HEK293 (cell line): ENCODE results near the gene TSHZ2.

ENCODE experiments used
- CTCF ChIA-PET: fragments of 350-600 bp; formaldehyde crosslinking; extraction: SDS; loops from one replicate; lab custom pipeline; 2021; ENCODE audit warnings: antibody characterized with exemption; lab: Yijun Ruan, JAX
- POLR2A ChIA-PET: fragments of 300-600 bp; formaldehyde crosslinking; extraction: SDS; loops from one replicate; lab custom pipeline; 2020; ENCODE audit warnings: antibody characterized with exemption, inconsistent platforms; lab: Yijun Ruan, JAX
- H3K27ac ChIP-seq: fragments of 200-500 bp; sonication (Bioruptor generic); 2 replicates; pipeline ENCODE4 v1.5.1; 2014; ENCODE audit warnings: low read depth, low read length, control low read depth, inconsistent platforms; ENCODE audit errors: extremely low read depth
- H3K36me3 ChIP-seq, 2 experiments: fragments of 200-500 bp in 1 of 2; sonication (Bioruptor generic) in 1 of 2; 1 replicate in 1 of 2; 2 replicates in 1 of 2; pipeline ENCODE4 v1.5.1; 2014 to 2017; ENCODE audit warnings: inconsistent platforms in 2 of 2, low read length in 2 of 2; ENCODE audit not compliant: control insufficient read depth in 2 of 2, insufficient read depth in 1 of 2
- H3K4me1 ChIP-seq: fragments of 200-500 bp; sonication (Bioruptor generic); 2 replicates; pipeline ENCODE4 v1.5.1; 2014; ENCODE audit warnings: mild to moderate bottlenecking, low read length, inconsistent platforms; ENCODE audit not compliant: control insufficient read depth, insufficient read depth
- H3K4me3 ChIP-seq: 2 replicates; pipeline ENCODE4 v1.5.1; 2011; ENCODE audit warnings: low read depth, mild to moderate bottlenecking, control low read depth, low read length, moderate library complexity
- H3K9me3 ChIP-seq: fragments of 200-500 bp; sonication (Bioruptor generic); 2 replicates; pipeline ENCODE4 v1.5.1; 2014; ENCODE audit warnings: low read depth, low read length, inconsistent platforms; ENCODE audit not compliant: control insufficient read depth, insufficient read depth
- BCL11A ChIP-seq: fragments of 450-650 bp; formaldehyde crosslinking; IDR thresholded peaks from 2 replicates; pipeline ENCODE4 v1.5.1; 2016; ENCODE audit warnings: low read depth, missing biosample characterization, missing genetic modification characterization
- GFI1B ChIP-seq: fragments of 450-650 bp; formaldehyde crosslinking; IDR thresholded peaks from 2 replicates; pipeline ENCODE4 v1.5.1; 2016; ENCODE audit warnings: missing biosample characterization, missing genetic modification characterization
- HOXA7 ChIP-seq: sonication (generic); formaldehyde crosslinking; IDR thresholded peaks from 2 replicates; pipeline ENCODE4 v1.8.1; 2022; ENCODE audit warnings: missing genetic modification reagents, borderline replicate concordance
- SP3 ChIP-seq: fragments of 450-650 bp; formaldehyde crosslinking; IDR thresholded peaks from 2 replicates; pipeline ENCODE4 v1.5.1; 2016; ENCODE audit warnings: missing biosample characterization, missing genetic modification characterization
- SP7 ChIP-seq: fragments of 450-650 bp; formaldehyde crosslinking; IDR thresholded peaks from 2 replicates; pipeline ENCODE4 v1.5.1; 2016; ENCODE audit warnings: missing biosample characterization, missing genetic modification characterization
- ZFHX2 ChIP-seq: fragments of 450-650 bp; formaldehyde crosslinking; conservative IDR thresholded peaks from 2 replicates; pipeline ENCODE4 v1.5.1; 2016; ENCODE audit warnings: missing biosample characterization, missing genetic modification characterization
- ZNF133 ChIP-seq: fragments of 450-650 bp; formaldehyde crosslinking; IDR thresholded peaks from 2 replicates; pipeline ENCODE4 v1.5.1; 2016; ENCODE audit warnings: missing biosample characterization, missing genetic modification characterization
- ZNF221 ChIP-seq: fragments of 450-650 bp; formaldehyde crosslinking; IDR thresholded peaks from 2 replicates; pipeline ENCODE4 v1.5.1; 2017; ENCODE audit warnings: missing biosample characterization, missing genetic modification characterization, borderline replicate concordance
- ZNF274 ChIP-seq, 2 experiments: fragments of 200-500 bp in 1 of 2; fragments of 450-650 bp in 1 of 2; sonication (Bioruptor generic) in 1 of 2; formaldehyde crosslinking in 1 of 2; IDR thresholded peaks; 2 replicates each; pipeline versions ENCODE4 v1.5.1 to v1.6.1; 2014 to 2016; ENCODE audit warnings: borderline replicate concordance in 1 of 2, inconsistent platforms in 1 of 2, low read length in 1 of 2, missing biosample characterization in 1 of 2, missing genetic modification characterization in 1 of 2
- ZNF350 ChIP-seq: fragments of 450-650 bp; formaldehyde crosslinking; IDR thresholded peaks from 2 replicates; pipeline ENCODE4 v1.5.0; 2017; ENCODE audit warnings: missing biosample characterization, mild to moderate bottlenecking, missing genetic modification characterization
- ZNF48 ChIP-seq: fragments of 450-650 bp; formaldehyde crosslinking; IDR thresholded peaks from 2 replicates; pipeline ENCODE4 v1.5.1; 2016; ENCODE audit warnings: missing biosample characterization, missing genetic modification characterization
- ZNF585B ChIP-seq: fragments of 450-650 bp; formaldehyde crosslinking; IDR thresholded peaks from 2 replicates; pipeline ENCODE4 v1.5.1; 2016; ENCODE audit warnings: missing biosample characterization, missing genetic modification characterization
- ZNF610 ChIP-seq: fragments of 450-650 bp; formaldehyde crosslinking; IDR thresholded peaks from 2 replicates; pipeline ENCODE4 v1.5.1; 2016; ENCODE audit warnings: missing biosample characterization, missing genetic modification characterization, borderline replicate concordance
- ZNF843 ChIP-seq: fragments of 450-650 bp; formaldehyde crosslinking; IDR thresholded peaks from 2 replicates; pipeline ENCODE4 v1.5.1; 2016; ENCODE audit warnings: missing biosample characterization, missing genetic modification characterization
- TF ChIP-seq, protein P1 (sequence below): fragments of 450-650 bp; formaldehyde crosslinking; IDR thresholded peaks from 2 replicates; pipeline ENCODE4 v1.5.1; 2016; ENCODE audit warnings: missing biosample characterization, missing genetic modification characterization
- TF ChIP-seq, protein P2 (sequence below): fragments of 450-650 bp; formaldehyde crosslinking; IDR thresholded peaks from 2 replicates; pipeline ENCODE4 v1.5.1; 2016; ENCODE audit warnings: missing biosample characterization, missing genetic modification characterization, borderline replicate concordance
- TF ChIP-seq, protein P3 (sequence below): fragments of 450-650 bp; formaldehyde crosslinking; IDR thresholded peaks from 2 replicates; pipeline ENCODE4 v1.5.1; 2016; ENCODE audit warnings: missing biosample characterization, missing genetic modification characterization
- TF ChIP-seq, protein P4 (sequence below): fragments of 450-650 bp; formaldehyde crosslinking; IDR thresholded peaks from 2 replicates; pipeline ENCODE4 v1.5.1; 2016; ENCODE audit warnings: missing biosample characterization, missing genetic modification characterization
- TF ChIP-seq, protein P5 (sequence below): fragments of 450-650 bp; formaldehyde crosslinking; IDR thresholded peaks from 2 replicates; pipeline ENCODE4 v1.5.1; 2016; ENCODE audit warnings: missing biosample characterization, missing genetic modification characterization

TSHZ2 gene

DNA sequence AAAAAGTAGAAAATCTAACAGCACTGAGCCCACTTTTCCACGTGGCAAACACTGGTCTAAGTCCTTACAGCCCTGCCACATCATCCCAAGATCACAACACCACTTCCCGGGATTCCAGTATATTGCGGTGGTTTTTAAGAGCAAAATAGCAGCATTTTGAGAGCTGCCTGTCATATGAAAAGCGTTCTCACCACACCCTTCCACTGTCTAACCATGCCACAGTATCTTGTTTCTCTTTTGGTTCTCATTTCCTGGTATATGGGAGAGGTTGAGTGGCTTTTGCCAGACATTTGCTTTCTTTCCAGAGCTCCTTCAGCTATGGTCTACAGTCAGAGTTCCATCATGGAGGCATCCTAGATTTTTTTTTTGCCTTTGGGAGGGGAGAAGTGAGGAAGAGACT, 243.0 kb downstream of the TSHZ2 start:
- Histone ChIP-seq H3K4me1 (no peaks in the 10 kb centered on the region), H3K36me3 (no peaks in the 10 kb centered on the region), H3K27ac (no peak overlapping the region), H3K4me3 (no peak overlapping the region), H3K9me3 (no peaks in the 10 kb centered on the region)
- ChIA-PET POLR2A (interaction anchor here (0.5 to 0.7 kb wide), 2 partner anchors 331 to 333 kb away, joined by 5 read pairs; no protein-coding TSS in a partner anchor), CTCF (no interaction called here)
- TF ChIP-seq ZNF48 (tag by site-specific recombination) (no peak), SP7 (tag by site-specific recombination) (no peak), ZNF585B (no peak), ZNF133 (no peak), SP3 (tag by site-specific recombination) (no peak), HOXA7 (CRISPR knock-in tag) (no peak), ZFHX2 (tag by site-specific recombination) (no peak), BCL11A (no peak), ZNF843 (tag by site-specific recombination) (no peak), ZNF610 (tag by site-specific recombination) (no peak), ZNF221 (no peak), GFI1B (tag by site-specific recombination) (no peak), ZNF274 (IDR thresholded peaks at IDR 0.05; ENCODE audit: low read length) (no peak), ZNF274 (tag by site-specific recombination; IDR thresholded peaks at IDR 0.05; ENCODE audit: borderline replicate concordance) (no peak), ZNF350 (tag by site-specific recombination) (no peak)
- TF ChIP-seq, protein P1, sequence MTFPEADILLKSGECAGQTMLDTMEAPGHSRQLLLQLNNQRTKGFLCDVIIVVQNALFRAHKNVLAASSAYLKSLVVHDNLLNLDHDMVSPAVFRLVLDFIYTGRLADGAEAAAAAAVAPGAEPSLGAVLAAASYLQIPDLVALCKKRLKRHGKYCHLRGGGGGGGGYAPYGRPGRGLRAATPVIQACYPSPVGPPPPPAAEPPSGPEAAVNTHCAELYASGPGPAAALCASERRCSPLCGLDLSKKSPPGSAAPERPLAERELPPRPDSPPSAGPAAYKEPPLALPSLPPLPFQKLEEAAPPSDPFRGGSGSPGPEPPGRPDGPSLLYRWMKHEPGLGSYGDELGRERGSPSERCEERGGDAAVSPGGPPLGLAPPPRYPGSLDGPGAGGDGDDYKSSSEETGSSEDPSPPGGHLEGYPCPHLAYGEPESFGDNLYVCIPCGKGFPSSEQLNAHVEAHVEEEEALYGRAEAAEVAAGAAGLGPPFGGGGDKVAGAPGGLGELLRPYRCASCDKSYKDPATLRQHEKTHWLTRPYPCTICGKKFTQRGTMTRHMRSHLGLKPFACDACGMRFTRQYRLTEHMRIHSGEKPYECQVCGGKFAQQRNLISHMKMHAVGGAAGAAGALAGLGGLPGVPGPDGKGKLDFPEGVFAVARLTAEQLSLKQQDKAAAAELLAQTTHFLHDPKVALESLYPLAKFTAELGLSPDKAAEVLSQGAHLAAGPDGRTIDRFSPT = no peak
- TF ChIP-seq, protein P2, sequence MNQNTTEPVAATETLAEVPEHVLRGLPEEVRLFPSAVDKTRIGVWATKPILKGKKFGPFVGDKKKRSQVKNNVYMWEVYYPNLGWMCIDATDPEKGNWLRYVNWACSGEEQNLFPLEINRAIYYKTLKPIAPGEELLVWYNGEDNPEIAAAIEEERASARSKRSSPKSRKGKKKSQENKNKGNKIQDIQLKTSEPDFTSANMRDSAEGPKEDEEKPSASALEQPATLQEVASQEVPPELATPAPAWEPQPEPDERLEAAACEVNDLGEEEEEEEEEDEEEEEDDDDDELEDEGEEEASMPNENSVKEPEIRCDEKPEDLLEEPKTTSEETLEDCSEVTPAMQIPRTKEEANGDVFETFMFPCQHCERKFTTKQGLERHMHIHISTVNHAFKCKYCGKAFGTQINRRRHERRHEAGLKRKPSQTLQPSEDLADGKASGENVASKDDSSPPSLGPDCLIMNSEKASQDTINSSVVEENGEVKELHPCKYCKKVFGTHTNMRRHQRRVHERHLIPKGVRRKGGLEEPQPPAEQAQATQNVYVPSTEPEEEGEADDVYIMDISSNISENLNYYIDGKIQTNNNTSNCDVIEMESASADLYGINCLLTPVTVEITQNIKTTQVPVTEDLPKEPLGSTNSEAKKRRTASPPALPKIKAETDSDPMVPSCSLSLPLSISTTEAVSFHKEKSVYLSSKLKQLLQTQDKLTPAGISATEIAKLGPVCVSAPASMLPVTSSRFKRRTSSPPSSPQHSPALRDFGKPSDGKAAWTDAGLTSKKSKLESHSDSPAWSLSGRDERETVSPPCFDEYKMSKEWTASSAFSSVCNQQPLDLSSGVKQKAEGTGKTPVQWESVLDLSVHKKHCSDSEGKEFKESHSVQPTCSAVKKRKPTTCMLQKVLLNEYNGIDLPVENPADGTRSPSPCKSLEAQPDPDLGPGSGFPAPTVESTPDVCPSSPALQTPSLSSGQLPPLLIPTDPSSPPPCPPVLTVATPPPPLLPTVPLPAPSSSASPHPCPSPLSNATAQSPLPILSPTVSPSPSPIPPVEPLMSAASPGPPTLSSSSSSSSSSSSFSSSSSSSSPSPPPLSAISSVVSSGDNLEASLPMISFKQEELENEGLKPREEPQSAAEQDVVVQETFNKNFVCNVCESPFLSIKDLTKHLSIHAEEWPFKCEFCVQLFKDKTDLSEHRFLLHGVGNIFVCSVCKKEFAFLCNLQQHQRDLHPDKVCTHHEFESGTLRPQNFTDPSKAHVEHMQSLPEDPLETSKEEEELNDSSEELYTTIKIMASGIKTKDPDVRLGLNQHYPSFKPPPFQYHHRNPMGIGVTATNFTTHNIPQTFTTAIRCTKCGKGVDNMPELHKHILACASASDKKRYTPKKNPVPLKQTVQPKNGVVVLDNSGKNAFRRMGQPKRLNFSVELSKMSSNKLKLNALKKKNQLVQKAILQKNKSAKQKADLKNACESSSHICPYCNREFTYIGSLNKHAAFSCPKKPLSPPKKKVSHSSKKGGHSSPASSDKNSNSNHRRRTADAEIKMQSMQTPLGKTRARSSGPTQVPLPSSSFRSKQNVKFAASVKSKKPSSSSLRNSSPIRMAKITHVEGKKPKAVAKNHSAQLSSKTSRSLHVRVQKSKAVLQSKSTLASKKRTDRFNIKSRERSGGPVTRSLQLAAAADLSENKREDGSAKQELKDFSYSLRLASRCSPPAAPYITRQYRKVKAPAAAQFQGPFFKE = no peak
- TF ChIP-seq, protein P3, sequence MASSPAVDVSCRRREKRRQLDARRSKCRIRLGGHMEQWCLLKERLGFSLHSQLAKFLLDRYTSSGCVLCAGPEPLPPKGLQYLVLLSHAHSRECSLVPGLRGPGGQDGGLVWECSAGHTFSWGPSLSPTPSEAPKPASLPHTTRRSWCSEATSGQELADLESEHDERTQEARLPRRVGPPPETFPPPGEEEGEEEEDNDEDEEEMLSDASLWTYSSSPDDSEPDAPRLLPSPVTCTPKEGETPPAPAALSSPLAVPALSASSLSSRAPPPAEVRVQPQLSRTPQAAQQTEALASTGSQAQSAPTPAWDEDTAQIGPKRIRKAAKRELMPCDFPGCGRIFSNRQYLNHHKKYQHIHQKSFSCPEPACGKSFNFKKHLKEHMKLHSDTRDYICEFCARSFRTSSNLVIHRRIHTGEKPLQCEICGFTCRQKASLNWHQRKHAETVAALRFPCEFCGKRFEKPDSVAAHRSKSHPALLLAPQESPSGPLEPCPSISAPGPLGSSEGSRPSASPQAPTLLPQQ (tag by site-specific recombination) = no peak
- TF ChIP-seq, protein P4, sequence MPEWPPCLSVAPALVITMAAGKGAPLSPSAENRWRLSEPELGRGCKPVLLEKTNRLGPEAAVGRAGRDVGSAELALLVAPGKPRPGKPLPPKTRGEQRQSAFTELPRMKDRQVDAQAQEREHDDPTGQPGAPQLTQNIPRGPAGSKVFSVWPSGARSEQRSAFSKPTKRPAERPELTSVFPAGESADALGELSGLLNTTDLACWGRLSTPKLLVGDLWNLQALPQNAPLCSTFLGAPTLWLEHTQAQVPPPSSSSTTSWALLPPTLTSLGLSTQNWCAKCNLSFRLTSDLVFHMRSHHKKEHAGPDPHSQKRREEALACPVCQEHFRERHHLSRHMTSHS (tag by site-specific recombination) = no peak
- TF ChIP-seq, protein P5, sequence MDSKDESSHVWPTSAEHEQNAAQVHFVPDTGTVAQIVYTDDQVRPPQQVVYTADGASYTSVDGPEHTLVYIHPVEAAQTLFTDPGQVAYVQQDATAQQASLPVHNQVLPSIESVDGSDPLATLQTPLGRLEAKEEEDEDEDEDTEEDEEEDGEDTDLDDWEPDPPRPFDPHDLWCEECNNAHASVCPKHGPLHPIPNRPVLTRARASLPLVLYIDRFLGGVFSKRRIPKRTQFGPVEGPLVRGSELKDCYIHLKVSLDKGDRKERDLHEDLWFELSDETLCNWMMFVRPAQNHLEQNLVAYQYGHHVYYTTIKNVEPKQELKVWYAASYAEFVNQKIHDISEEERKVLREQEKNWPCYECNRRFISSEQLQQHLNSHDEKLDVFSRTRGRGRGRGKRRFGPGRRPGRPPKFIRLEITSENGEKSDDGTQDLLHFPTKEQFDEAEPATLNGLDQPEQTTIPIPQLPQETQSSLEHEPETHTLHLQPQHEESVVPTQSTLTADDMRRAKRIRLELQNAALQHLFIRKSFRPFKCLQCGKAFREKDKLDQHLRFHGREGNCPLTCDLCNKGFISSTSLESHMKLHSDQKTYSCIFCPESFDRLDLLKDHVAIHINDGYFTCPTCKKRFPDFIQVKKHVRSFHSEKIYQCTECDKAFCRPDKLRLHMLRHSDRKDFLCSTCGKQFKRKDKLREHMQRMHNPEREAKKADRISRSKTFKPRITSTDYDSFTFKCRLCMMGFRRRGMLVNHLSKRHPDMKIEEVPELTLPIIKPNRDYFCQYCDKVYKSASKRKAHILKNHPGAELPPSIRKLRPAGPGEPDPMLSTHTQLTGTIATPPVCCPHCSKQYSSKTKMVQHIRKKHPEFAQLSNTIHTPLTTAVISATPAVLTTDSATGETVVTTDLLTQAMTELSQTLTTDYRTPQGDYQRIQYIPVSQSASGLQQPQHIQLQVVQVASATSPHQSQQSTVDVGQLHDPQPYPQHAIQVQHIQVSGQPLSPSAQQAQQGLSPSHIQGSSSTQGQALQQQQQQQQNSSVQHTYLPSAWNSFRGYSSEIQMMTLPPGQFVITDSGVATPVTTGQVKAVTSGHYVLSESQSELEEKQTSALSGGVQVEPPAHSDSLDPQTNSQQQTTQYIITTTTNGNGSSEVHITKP = no peak
